Measurements from ENCODE around the gene VPS18.

VPS18 gene

GRCh38 chr15:40925495-40925862 lies 31.2 kb downstream of the VPS18 start:
- TF ChIP-seq PPARA (CRISPR knock-in tag; IDR thresholded peaks at IDR 0.05; ENCODE audit: borderline replicate concordance) (no peak), RARB (CRISPR knock-in tag; IDR thresholded peaks at IDR 0.05) (no peak), ZFP30 (CRISPR knock-in tag; IDR thresholded peaks at IDR 0.05) (no peak), TSHZ2 (CRISPR knock-in tag; IDR thresholded peaks at IDR 0.05) (no peak), OSR1 (CRISPR knock-in tag; IDR thresholded peaks at IDR 0.05) (no peak), POU6F1 (CRISPR knock-in tag; IDR thresholded peaks at IDR 0.05; ENCODE audit: borderline replicate concordance, low read depth) (no peak), CREB5 (CRISPR knock-in tag; IDR thresholded peaks at IDR 0.05; ENCODE audit: low read depth) (no peak), CSRNP3 (CRISPR knock-in tag; IDR thresholded peaks at IDR 0.05) (no peak)
- no peak for ATAC-seq

GRCh38 chr15:40925863-40926658 lies 31.8 kb downstream of the VPS18 start:
- TF ChIP-seq ZFP3 (CRISPR knock-in tag; IDR thresholded peaks at IDR 0.05) (peak; percentile 96), ISL1 (CRISPR knock-in tag; IDR thresholded peaks at IDR 0.05) (no peak)
- ATAC-seq, result peak; percentile 5; the same call in 2 of the 3 replicates

GRCh38 chr15:40926659-40927494 lies 32.6 kb downstream of the VPS18 start:
- no peak for TF ChIP-seq ZNF565 (CRISPR knock-in tag; conservative IDR thresholded peaks at IDR 0.05; ENCODE audit: low read depth)
- TF ChIP-seq CSDC2 (CRISPR knock-in tag; IDR thresholded peaks at IDR 0.05), result no peak
- TF ChIP-seq ARNTL (CRISPR knock-in tag; IDR thresholded peaks at IDR 0.05; ENCODE audit: borderline replicate concordance, low read depth), result no peak
- TF ChIP-seq RARB (CRISPR knock-in tag; IDR thresholded peaks at IDR 0.05), result no peak
- TF ChIP-seq CSRNP3 (CRISPR knock-in tag; IDR thresholded peaks at IDR 0.05), result no peak
- TF ChIP-seq ZFP30 (CRISPR knock-in tag; IDR thresholded peaks at IDR 0.05), result no peak
- TF ChIP-seq SNAI2 (CRISPR knock-in tag; IDR thresholded peaks at IDR 0.05), result no peak
- no peak for TF ChIP-seq PPARA (CRISPR knock-in tag; IDR thresholded peaks at IDR 0.05; ENCODE audit: borderline replicate concordance)
- no peak for TF ChIP-seq ESRRG (CRISPR knock-in tag; IDR thresholded peaks at IDR 0.05)
- TF ChIP-seq OSR1 (CRISPR knock-in tag; IDR thresholded peaks at IDR 0.05), result no peak
- no peak for TF ChIP-seq ZNF8 (CRISPR knock-in tag; IDR thresholded peaks at IDR 0.05)
- TF ChIP-seq PATZ1 (CRISPR knock-in tag; IDR thresholded peaks at IDR 0.05; ENCODE audit: borderline replicate concordance), result no peak
- no peak for TF ChIP-seq ZFP3 (CRISPR knock-in tag; IDR thresholded peaks at IDR 0.05)
- ATAC-seq, result no peak

Measured in SK-N-SH treated with all-trans-retinoic acid at 6 μM for 48 hours (cell line).